HCT116 (cell line): Measurements from ENCODE around the gene SEMA7A.
"Not testable (repeated sequence)": the region's sequence is repeated elsewhere in the genome, so short reads cannot be mapped to it uniquely, and the experiment has no call there.

ENCODE experiments used
- EGR1 ChIP-seq: IDR thresholded peaks from 2 replicates; pipeline ENCODE4 v1.6.1; 2012; ENCODE audit warnings: low read depth
- EZH2 ChIP-seq: fragments of 200-600 bp; sonication (generic); IDR thresholded peaks from 2 replicates; pipeline ENCODE4 v1.6.1; 2017; ENCODE audit warnings: antibody characterized with exemption, mixed run types
- POLR2A ChIP-seq: IDR thresholded peaks from 2 replicates; pipeline ENCODE4 v1.7.0; 2011; ENCODE audit warnings: borderline replicate concordance; ENCODE audit not compliant: insufficient read depth, insufficient read length; ENCODE audit errors: extremely low read depth
- POLR2AphosphoS5 ChIP-seq: IDR thresholded peaks from 2 replicates; pipeline ENCODE4 v1.6.1; 2011; ENCODE audit warnings: mild to moderate bottlenecking, low read depth, low read length, moderate library complexity
- SP1 ChIP-seq: IDR thresholded peaks from 2 replicates; pipeline ENCODE4 v1.6.1; 2012; ENCODE audit warnings: low read depth
- SRF ChIP-seq: IDR thresholded peaks from 2 replicates; pipeline ENCODE4 v1.6.1; 2012; ENCODE audit warnings: low read depth
- TF ChIP-seq, protein P1 (sequence below), 3 experiments: fragments of 200-600 bp in 1 of 3; sonication (generic) in 1 of 3; IDR thresholded peaks in 2 of 3; conservative IDR thresholded peaks in 1 of 3; 2 replicates each; pipeline ENCODE4 v1.5.1; 2012 to 2017; ENCODE audit warnings: low read depth in 2 of 3, low read length in 2 of 3, antibody characterized with exemption in 1 of 3, borderline replicate concordance in 1 of 3, control low read depth in 1 of 3, mild to moderate bottlenecking in 1 of 3, mixed read lengths in 1 of 3, mixed run types in 1 of 3, moderate library complexity in 1 of 3; ENCODE audit not compliant: insufficient read depth in 1 of 3

DNA sequence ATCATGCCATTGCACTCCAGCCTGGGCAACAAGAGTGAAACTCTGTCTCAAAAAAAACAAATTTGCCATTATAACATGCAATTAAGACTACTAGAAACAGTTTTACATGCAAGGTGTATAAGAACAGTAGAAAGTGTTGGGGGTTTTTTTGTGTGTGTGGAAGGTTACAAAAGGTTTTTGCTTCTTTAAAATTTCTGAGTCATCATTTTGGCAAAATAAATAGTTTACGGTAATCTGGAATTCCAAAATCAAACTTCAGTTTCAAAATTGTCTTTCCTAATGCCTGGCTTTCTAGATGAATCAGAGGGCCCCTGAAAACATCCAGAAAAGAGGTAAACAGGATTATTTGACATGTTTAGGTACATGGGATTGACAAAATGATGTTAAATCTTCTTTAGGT, 72.9 kb downstream of the SEMA7A start:
- not testable (repeated sequence) for TF ChIP-seq SRF, POLR2AphosphoS5, SP1, EGR1, EZH2, POLR2A
- TF ChIP-seq, protein P1, sequence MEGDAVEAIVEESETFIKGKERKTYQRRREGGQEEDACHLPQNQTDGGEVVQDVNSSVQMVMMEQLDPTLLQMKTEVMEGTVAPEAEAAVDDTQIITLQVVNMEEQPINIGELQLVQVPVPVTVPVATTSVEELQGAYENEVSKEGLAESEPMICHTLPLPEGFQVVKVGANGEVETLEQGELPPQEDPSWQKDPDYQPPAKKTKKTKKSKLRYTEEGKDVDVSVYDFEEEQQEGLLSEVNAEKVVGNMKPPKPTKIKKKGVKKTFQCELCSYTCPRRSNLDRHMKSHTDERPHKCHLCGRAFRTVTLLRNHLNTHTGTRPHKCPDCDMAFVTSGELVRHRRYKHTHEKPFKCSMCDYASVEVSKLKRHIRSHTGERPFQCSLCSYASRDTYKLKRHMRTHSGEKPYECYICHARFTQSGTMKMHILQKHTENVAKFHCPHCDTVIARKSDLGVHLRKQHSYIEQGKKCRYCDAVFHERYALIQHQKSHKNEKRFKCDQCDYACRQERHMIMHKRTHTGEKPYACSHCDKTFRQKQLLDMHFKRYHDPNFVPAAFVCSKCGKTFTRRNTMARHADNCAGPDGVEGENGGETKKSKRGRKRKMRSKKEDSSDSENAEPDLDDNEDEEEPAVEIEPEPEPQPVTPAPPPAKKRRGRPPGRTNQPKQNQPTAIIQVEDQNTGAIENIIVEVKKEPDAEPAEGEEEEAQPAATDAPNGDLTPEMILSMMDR (IDR thresholded peaks at IDR 0.05 in 2 of 3, conservative IDR thresholded peaks at IDR 0.05 in 1 of 3; ENCODE audit: borderline replicate concordance in 1 of 3, insufficient read depth in 1 of 3, low read depth in 2 of 3, low read length in 2 of 3) = not testable (repeated sequence)
